HEK293 (cell line): Measurements from ENCODE around the gene PTDSS2.

Experiments used
- GLI4 ChIP-seq: fragments of 450-650 bp; formaldehyde crosslinking; IDR thresholded peaks from 2 replicates; pipeline ENCODE4 v1.5.1; 2016; ENCODE audit warnings: missing biosample characterization, missing genetic modification characterization
- IKZF3 ChIP-seq: fragments of 450-650 bp; IDR thresholded peaks from 2 replicates; pipeline ENCODE4 v1.5.0; 2018; ENCODE audit warnings: missing biosample characterization, mild to moderate bottlenecking, missing genetic modification characterization, moderate library complexity
- PRDM1 ChIP-seq: fragments of 450-650 bp; formaldehyde crosslinking; IDR thresholded peaks from 2 replicates; pipeline ENCODE4; 2016; ENCODE audit warnings: missing biosample characterization, missing genetic modification characterization
- TCF7L2 ChIP-seq: IDR thresholded peaks from 2 replicates; pipeline ENCODE4 v1.6.1; 2011; ENCODE audit warnings: low read depth, mild to moderate bottlenecking, inconsistent platforms, low read length, moderate library complexity, borderline replicate concordance
- YY1 ChIP-seq: fragments of 450-650 bp; formaldehyde crosslinking; IDR thresholded peaks from 2 replicates; pipeline ENCODE4 v1.5.1; 2018; ENCODE audit warnings: missing biosample characterization, missing genetic modification characterization
- ZNF510 ChIP-seq: fragments of 450-650 bp; formaldehyde crosslinking; IDR thresholded peaks from 2 replicates; pipeline ENCODE4 v1.5.1; 2018; ENCODE audit warnings: mild to moderate bottlenecking, missing genetic modification characterization, missing biosample characterization; ENCODE audit not compliant: insufficient replicate concordance
- ZNF629 ChIP-seq: fragments of 450-650 bp; formaldehyde crosslinking; IDR thresholded peaks from 2 replicates; pipeline ENCODE4 v1.5.1; 2017; ENCODE audit warnings: missing biosample characterization, missing genetic modification characterization
- ZNF776 ChIP-seq: fragments of 450-650 bp; formaldehyde crosslinking; IDR thresholded peaks from 2 replicates; pipeline ENCODE4 v1.5.0; 2017; ENCODE audit warnings: missing biosample characterization, missing genetic modification characterization, borderline replicate concordance
- TF ChIP-seq, protein P1 (sequence below): sonication (generic); formaldehyde crosslinking; IDR thresholded peaks from 2 replicates; pipeline ENCODE4 v1.8.1; 2022; ENCODE audit warnings: mild to moderate bottlenecking, moderate library complexity, missing genetic modification reagents
- TF ChIP-seq, protein P2 (sequence below): fragments of 450-650 bp; formaldehyde crosslinking; IDR thresholded peaks from 2 replicates; pipeline ENCODE4 v1.5.1; 2016; ENCODE audit warnings: missing biosample characterization, missing genetic modification characterization
- TF ChIP-seq, protein P3 (sequence below): fragments of 450-650 bp; formaldehyde crosslinking; IDR thresholded peaks from 2 replicates; pipeline ENCODE4 v1.5.1; 2017; ENCODE audit warnings: missing biosample characterization, missing genetic modification characterization

DNA sequence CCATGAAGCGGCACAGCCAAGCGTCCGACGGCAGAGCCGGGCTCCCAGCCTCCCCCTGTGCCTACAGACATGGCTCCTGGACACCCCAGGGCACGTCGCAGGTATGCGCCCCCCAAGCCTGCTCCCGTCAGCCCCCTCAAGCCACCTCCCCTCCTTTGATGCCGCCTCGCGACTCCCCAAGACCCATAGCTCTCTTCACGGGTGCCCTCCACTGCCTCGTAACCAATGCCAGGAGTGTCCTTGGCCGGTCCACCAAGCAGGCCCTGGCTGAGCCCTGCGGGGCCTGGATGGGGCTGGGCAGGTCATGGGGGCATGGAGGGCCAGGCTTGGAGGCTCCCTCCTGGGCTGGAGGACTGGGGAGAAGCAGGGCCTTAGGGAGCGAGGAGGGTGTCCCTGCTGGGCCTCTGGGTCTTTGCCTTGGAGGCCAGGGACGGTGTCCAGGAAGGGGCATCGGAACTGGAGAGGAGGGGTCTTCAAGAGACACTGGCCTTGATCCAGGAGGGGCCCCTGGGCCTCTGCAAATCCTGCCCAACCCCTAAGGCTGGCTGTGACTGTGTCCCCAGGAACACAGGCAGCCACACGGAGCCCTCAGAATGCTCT is 17.5 kb upstream of the PTDSS2 start:
- no peak for TF ChIP-seq PRDM1 (tag by site-specific recombination)
- TF ChIP-seq, protein P1, sequence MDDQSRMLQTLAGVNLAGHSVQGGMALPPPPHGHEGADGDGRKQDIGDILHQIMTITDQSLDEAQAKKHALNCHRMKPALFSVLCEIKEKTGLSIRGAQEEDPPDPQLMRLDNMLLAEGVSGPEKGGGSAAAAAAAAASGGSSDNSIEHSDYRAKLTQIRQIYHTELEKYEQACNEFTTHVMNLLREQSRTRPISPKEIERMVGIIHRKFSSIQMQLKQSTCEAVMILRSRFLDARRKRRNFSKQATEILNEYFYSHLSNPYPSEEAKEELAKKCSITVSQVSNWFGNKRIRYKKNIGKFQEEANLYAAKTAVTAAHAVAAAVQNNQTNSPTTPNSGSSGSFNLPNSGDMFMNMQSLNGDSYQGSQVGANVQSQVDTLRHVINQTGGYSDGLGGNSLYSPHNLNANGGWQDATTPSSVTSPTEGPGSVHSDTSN (CRISPR knock-in tag): no peak
- TF ChIP-seq, protein P2, sequence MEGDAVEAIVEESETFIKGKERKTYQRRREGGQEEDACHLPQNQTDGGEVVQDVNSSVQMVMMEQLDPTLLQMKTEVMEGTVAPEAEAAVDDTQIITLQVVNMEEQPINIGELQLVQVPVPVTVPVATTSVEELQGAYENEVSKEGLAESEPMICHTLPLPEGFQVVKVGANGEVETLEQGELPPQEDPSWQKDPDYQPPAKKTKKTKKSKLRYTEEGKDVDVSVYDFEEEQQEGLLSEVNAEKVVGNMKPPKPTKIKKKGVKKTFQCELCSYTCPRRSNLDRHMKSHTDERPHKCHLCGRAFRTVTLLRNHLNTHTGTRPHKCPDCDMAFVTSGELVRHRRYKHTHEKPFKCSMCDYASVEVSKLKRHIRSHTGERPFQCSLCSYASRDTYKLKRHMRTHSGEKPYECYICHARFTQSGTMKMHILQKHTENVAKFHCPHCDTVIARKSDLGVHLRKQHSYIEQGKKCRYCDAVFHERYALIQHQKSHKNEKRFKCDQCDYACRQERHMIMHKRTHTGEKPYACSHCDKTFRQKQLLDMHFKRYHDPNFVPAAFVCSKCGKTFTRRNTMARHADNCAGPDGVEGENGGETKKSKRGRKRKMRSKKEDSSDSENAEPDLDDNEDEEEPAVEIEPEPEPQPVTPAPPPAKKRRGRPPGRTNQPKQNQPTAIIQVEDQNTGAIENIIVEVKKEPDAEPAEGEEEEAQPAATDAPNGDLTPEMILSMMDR (tag by site-specific recombination): no peak
- TF ChIP-seq GLI4 (tag by site-specific recombination): no peak
- no peak for TF ChIP-seq ZNF510 (tag by site-specific recombination)
- TF ChIP-seq ZNF776 (tag by site-specific recombination): no peak
- TF ChIP-seq IKZF3 (tag by site-specific recombination): no peak
- no peak for TF ChIP-seq TCF7L2
- TF ChIP-seq ZNF629: no peak
- no peak for TF ChIP-seq YY1 (tag by site-specific recombination)
- TF ChIP-seq, protein P3, sequence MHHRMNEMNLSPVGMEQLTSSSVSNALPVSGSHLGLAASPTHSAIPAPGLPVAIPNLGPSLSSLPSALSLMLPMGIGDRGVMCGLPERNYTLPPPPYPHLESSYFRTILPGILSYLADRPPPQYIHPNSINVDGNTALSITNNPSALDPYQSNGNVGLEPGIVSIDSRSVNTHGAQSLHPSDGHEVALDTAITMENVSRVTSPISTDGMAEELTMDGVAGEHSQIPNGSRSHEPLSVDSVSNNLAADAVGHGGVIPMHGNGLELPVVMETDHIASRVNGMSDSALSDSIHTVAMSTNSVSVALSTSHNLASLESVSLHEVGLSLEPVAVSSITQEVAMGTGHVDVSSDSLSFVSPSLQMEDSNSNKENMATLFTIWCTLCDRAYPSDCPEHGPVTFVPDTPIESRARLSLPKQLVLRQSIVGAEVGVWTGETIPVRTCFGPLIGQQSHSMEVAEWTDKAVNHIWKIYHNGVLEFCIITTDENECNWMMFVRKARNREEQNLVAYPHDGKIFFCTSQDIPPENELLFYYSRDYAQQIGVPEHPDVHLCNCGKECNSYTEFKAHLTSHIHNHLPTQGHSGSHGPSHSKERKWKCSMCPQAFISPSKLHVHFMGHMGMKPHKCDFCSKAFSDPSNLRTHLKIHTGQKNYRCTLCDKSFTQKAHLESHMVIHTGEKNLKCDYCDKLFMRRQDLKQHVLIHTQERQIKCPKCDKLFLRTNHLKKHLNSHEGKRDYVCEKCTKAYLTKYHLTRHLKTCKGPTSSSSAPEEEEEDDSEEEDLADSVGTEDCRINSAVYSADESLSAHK (tag by site-specific recombination): no peak
